Ramos (cell line): ENCODE measurements around the gene MAP3K20.
"Not testable (repeated sequence)": the region's sequence is repeated elsewhere in the genome, so short reads cannot be mapped to it uniquely, and the experiment has no call there.

Experiments used
- in situ Hi-C: fragments of 300-500 bp; cut with MboI; formaldehyde crosslinking; loops from one replicate; pipeline ENCODE4 v1.14.3; 2022; ENCODE audit warnings: low sequenced_read_pairs; ENCODE audit not compliant: unreplicated experiment

Gene MAP3K20

DNA sequence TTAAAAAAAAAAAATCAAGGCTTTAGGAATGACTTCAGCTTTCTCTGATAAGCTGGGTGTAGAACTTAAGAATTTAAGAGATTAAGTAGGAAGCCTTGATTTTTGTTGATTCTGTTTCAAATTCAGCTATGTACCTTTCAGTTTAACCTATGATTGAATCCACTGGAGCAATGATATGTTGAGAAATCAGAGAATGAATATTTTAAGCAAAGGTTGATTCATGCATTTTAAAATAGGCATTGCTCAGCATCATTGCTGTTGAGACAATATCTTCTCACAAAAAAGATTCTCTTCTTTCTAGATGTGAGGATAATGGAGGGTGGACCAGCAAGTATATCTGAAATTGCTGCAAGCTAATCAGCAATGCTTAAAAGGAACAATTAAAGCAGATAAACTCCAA, 109.8 kb downstream of the MAP3K20 start:
- in situ Hi-C loops: no loop called here

DNA sequence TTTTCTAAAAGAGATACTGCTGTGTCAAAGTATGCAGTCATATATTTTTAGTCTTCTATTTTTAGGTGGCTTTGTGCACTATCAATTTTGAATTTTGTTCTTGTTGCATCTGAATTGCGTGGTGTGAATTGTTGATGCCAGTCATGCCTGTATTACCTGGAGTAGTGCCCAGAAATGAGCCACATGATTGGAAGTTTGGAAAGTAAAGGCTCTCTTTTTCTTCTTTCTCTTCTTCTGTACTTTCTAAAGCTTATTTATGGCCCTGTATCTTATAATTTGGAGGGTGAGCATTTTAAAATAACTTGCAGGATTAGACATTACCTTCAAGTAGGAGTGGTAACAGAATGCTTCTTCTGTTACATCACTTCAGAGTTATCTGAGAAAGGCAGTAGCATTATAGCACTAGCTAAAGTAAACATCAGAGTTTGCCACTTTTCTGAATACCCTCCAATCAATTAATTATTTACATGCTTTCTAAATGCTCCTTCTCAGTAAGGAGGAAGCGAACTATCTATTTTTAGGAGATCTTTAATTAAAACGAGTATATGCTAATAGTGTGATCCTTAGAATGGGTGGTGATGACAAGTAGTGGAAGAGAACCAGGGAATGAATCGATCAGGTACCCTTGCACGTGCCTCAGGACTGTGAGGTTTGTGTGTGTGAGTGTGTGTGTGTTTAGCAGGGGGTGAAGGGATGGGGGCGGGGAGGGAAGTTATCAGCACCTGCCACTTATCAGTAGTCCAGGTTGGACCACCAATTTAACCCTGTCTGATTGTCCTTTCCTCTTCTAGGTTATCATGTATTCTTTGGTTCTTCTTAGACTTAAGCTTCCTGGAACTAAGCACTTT, 112.5 kb downstream of the MAP3K20 start:
- in situ Hi-C loops: no loop called here

- in situ Hi-C loops: no loop called here
These were observed 116.0 kb downstream of the MAP3K20 start for GRCh38 chr2:173191601-173192000.

- in situ Hi-C loops: no loop called here
These were observed 116.4 kb downstream of the MAP3K20 start for GRCh38 chr2:173192071-173192470.

GRCh38 chr2:173193925-173194324, 118.3 kb downstream of the MAP3K20 start:
- in situ Hi-C loops: no loop called here

- in situ Hi-C loops: no loop called here
These were observed 119.5 kb downstream of the MAP3K20 start for GRCh38 chr2:173195100-173195499.

DNA sequence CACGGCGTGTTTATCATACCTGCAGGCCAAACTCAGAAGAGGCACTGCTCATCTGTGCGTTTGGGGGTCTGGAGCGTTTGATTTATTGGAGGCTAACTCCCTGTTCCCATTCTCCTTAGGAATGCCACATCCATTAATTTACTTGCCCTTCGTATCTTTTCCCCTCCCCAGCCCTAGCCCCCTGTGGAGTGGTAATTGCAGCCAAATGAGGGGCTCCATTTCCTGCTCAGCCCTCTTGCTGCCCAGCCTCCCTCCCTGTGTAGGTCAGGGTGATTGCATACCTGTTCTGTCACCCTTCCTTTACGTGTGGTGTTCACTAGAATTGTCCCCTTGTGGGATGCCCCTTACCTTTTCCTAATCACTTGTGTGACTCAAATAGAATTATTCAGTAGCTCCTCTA, 120.4 kb downstream of the MAP3K20 start:
- in situ Hi-C loops: no loop called here

DNA sequence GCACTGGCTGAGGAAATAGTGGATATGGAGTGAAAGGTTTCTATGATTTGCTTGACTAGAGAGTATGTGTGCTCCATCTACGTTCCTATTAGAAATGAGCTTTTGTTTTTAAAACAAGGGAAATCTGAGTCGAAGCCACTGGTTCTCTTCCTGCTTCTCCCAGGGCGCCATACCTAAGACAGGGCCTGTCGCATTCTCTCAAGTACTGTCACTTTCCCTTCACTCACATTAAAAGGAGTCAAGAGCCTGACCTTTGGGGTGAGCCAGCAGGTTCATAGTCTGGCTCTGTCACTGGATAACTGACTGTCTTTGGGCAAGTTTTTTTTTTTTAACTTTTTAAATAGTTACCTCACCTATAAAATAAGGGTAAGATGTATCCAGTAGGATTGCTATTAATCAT, 121.0 kb downstream of the MAP3K20 start:
- in situ Hi-C loops: no loop called here

- in situ Hi-C loops: no loop called here
These were observed 122.7 kb downstream of the MAP3K20 start for GRCh38 chr2:173198327-173198726.

DNA sequence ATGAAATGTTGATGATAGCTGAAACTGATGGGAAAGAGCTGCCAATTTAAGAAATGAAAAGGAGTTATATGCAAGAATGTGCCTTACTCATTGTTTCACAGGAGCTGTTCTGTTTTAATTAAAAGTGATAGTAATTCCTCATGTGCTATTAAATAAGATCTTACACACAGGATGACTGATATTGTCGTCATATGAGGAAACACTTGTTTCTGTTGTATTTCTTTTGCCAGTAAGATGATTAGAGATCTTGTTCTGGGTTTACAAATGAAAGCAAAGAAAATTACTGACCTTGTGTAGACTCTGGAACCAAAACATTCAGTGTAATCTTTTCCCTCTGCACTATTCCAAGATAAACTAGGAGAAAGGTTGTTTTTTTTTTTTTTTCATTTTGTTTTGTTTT, 123.6 kb downstream of the MAP3K20 start:
- in situ Hi-C loops: no loop called here

- in situ Hi-C loops: no loop called here
These were observed 126.9 kb downstream of the MAP3K20 start for GRCh38 chr2:173202570-173202969.

DNA sequence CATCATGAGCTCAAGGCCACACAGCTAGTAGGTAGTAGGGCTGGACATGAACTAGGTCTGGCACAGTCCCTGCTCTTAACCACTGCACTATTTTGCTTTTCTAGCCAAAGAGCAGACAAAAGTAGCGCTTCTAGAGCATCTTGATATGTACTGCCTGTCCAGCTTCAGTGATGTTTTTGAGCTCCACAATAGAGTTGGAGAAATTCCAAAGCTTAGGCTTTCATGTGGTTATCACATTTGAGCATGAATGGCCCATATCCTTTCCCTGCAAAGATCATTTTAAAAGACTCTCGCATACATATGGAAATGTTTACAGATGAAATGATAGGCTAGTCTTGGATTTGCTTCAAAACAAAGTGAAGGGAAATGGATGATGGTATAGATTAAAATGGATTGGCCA, 128.7 kb downstream of the MAP3K20 start:
- in situ Hi-C loops: no loop called here

DNA sequence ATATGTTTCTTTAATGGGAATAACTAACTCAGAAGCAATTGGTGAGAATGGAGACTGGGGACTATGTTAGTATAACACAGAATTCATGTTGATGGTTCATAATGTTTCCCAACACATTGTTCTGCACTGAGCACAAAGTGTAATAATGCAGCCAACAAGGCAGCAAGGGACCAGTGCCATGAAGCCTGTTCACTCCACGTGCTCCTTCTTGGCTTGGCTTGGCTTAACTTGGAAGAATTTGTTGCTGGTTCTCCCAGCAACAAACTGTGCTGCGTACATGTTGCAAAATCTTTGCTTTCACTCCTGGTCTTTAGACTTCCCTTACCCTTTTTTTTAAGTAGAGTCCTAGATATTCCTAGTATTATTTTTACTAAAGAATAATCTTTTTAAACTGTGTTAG, 129.7 kb downstream of the MAP3K20 start:
- in situ Hi-C loops: no loop called here

DNA sequence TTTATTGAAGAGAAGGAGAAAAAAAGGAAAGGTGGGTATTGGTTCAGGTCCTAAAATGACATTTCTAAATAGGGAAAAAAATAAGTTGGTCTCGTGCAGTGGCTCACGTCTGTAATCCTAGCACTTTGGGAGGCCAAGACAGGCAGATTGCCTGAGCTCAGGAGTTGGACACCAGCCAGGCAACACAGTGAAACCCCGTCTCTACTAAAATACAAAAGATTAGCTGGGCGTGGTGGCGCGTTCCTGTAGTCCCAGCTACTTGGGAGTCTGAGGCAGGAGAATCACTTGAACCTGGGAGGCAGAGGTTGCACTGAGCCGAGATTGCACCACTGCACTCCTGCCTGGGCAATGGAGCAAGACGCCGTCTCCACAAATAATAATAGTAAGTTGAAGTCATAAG, 131.5 kb downstream of the MAP3K20 start:
- in situ Hi-C loops: not testable (repeated sequence)

DNA sequence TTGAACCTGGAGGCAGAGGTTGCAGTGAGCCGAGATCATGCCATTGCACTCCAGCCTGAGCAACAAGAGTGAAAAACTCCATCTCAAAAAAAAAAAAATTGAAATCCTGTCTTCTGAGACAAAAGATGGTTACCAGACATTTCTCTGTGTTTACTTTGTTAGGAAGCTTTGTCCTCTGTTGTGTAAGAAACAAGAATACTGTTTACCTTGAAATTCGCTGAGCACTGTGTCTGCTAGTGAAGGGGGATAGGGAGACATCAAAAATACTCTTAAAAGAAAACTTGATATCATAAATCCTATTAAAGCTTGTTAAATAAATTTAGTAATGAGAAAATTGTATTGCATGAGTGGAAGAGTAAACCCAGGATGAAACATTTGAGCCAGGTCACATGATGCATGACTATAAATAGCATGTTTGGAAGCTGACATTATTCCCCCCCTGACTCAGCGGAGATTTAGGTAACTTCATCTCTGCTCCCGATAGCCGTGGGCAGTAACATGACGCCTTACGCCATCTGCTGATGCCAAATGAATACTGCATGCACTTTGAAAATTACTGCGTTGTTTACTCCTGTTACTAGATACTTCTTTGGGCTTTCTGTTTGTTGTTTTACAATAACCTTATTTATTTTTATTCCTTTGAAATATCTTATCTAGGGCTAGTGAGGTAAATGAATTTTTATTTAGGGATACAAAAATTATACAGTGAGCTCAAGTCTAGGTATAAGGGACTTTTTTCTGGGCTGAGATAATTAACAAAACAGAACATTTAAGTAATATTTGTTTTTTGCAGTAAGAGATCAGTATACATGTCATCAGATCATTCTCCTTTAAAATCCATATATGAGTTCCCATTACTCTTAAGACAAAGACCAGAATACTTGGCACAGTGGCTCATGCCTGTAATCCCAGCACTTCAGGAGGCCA, 134.9 kb downstream of the MAP3K20 start:
- in situ Hi-C loops: loop anchor here (10.0 kb wide), 1 partner anchor 186 kb away; no protein-coding TSS in a partner anchor

DNA sequence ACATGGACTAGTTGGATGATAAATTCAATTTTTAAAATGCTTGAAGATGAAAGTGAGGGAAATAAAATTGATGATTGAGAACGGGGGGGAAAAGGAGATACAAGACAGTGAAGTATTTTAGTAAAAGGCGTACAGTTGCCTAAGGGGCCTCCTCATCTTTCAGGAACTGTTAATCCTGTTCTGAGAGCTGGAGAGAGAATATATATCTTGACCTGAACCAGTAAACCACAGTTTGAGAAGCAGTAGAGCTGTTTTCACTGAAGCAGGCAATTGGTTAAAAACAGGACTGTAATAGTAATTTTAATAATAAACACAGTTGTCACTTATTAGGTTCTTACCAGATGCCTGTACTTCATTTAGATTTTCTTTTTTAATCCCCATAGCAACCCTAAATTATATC, 137.5 kb downstream of the MAP3K20 start:
- in situ Hi-C loops: loop anchor here (10.0 kb wide), 1 partner anchor 188 kb away; no protein-coding TSS in a partner anchor

- in situ Hi-C loops: loop anchor here (10.0 kb wide), 1 partner anchor 189 kb away; no protein-coding TSS in a partner anchor
These were observed 138.6 kb downstream of the MAP3K20 start for GRCh38 chr2:173214213-173214612.

- in situ Hi-C loops: loop anchor here (10.0 kb wide), 1 partner anchor 191 kb away; no protein-coding TSS in a partner anchor
These were observed 139.7 kb downstream of the MAP3K20 start for GRCh38 chr2:173215316-173215715.

DNA sequence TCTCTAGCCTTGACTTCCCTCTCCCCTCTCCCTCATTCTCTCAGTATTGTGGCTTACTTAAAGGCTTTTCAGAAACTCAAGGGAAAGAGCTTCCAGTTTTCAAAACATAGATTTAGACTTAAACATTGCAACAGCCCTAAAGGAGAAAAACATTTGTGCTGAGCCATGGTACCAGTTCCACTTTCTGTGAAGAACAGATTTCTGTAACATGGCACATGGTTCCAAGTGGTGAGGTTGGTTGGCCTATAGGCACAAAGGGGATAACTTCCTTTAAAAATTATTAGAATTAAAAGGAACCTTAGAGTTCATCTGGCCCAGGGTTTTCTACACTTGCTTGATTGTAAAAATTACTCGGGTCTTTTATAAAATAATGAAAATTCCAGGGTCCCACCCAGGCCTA, 140.4 kb downstream of the MAP3K20 start:
- in situ Hi-C loops: loop anchor here (10.0 kb wide), 1 partner anchor 191 kb away; no protein-coding TSS in a partner anchor

DNA sequence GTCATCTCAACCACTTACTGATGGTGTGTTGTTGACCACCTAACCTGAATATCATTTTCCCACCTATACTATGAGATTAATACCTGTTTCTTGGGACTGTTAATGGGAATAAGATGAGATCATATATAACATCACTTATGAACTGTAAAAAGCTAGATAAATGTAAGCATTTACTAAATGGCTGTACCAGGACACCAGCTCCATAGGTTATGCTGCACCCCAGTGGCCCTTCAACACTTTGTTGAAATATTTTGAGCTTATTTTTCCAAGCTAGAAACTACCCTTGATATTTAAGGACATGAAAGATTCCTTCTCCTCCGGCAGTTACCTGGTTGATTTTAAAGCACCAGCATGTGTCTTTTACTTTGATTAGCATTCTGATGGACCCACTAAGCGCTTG, 141.0 kb downstream of the MAP3K20 start:
- in situ Hi-C loops: loop anchor here (10.0 kb wide), 1 partner anchor 192 kb away; no protein-coding TSS in a partner anchor
